ENCODE data around the gene DISP2.

Gene DISP2

DNA sequence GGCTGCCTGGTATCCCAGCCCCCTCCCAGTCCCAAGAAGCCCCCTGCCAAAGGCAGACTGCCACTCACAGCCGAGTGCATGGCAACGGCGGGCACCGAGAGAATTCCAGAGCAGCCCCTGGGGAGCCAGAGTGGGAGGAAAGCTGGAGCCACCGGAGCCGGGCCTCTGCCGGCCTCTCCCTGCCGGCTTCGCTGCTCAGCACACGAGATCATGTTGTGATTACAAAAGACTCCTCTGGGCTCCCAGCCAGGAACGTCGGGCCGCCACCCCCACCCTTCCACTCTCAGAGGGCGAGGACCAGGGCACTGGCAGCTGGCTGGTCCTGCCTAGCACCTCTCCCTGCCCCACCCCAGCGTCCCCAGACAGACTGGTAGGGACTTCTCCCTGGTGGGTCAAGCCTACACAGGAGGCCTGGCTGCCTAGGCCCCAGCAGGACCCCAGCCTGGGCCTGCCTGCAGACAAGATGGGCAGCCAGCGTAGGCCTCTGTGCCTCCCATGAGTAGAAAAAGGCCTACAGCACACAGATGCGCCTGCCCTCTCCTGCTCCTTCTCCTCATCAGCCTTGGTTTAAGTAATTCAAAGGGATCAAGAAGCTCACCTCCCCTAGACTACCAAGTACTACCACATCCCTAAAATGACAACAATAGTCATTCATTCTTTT, 17.1 kb upstream of the DISP2 start, which contains the start of gene CCDC9B:
Gene CCDC9B (minus strand): TSS at position 200 of the 661 bp plus-strand sequence. CDS start 120 bp downstream, at position 80.
- DNase-seq = peak; percentile 17 to 94 (median 82)

GRCh38 chr15:40342416-40343320, 15.4 kb upstream of the DISP2 start:
- peak in 1 of 58 donors; percentile 13 for DNase-seq

DNA sequence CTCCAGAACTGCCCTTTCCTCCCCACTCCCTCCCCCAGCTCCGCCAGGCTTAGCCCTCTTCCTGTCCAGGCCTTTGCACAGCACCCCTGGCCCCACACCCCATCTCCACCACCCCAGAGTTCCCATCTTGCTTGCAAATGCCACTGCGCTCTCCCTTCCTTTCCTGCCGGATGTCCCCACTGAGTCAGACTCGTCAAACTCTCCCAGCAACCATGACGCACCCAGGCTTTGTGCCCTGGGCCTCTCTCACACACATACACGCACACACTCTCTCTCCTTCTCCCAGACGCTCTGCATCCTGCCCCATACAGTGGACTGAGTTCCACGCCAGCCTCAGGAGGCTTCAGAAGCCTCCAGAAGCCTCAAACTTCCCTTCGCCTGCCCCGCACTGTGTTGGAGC, 14.5 kb upstream of the DISP2 start:
- no peak for DNase-seq

DNA sequence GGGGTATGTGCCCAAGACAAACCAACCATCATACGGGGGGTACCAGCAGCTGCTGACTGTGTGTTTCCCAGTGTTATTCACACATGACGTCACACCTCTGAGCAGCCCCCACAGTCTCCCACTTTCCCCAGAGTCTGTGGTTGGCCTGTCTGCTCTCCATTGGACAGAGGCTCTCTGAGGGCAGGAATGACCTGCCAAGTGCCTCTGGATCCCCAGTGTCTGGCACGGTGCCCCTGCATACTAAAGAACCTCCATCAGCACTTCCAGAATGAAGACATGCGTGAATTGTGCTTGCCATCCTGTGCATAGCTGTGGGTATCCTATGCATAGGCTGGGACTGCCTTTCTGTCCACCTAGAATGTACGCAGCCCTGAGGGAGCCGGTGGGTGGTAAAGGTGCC, 13.8 kb upstream of the DISP2 start:
- DNase-seq = no peak

DNA sequence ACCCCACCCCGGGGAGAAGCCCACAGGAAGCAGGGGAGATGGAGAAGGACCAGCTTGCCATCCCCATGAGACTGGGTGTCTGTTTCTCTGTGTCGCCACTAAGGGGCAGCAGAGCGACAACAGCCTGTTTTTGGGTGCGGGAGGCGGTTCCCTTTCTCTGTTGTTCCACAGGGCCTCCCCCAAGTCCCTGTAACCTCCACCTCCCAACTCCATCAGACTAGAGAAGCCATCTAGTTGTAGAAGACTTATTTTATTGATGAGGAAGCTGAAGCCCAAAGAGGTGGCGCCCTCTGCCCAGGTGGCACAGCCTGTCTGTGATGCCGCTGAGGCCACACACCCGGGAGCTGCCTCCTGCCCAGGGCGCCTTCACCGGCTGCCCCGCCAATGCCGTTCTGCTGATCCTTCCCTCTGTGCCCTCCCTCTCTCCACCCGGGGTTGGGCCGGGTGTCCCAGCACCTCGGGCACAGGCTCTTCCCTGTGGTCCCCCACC, 13.3 kb upstream of the DISP2 start:
- peak in 50 of 58 donors; percentile 8 to 76 (median 42) for DNase-seq

GRCh38 chr15:40345225-40345866, 12.7 kb upstream of the DISP2 start:
- no peak for DNase-seq

- DNase-seq = no peak
Observed at GRCh38 chr15:40345867-40346578, 12.0 kb upstream of the DISP2 start.

- no peak for DNase-seq
Observed at GRCh38 chr15:40346579-40347558, 11.2 kb upstream of the DISP2 start.

- DNase-seq = no peak
Observed at GRCh38 chr15:40347559-40348473, 10.2 kb upstream of the DISP2 start.

GRCh38 chr15:40348474-40348870, 9.5 kb upstream of the DISP2 start:
- DNase-seq = no peak

GRCh38 chr15:40349163-40349562, 8.9 kb upstream of the DISP2 start:
- no peak for DNase-seq

DNA sequence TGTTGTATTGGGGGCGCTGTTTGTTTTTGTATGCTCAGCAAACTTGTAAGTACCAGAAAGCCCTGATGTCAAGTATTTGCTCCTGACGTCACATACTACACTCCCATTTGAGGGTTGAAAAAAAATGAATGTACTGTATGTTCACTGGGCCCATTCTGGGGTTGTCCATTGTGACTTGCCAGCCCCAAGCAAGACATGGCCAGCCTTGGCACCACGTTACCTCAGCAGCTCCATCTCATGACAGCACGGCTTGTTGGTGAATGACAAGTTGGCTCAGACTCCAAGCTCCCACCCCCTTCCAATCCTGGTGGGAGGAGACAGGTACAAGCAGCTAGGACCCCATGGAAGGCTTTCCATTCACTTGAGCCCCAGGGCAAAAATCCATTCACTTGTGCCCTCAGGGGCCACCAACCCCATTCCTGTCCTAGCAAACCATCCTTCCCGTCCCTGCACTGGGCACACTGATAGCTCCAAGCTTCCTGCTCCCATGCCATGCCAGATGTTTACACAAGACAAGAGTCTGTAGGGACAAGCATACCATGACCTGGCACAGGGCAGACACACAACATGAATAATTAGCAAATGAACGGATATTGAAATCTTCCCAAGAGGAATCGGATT, 5.6 kb upstream of the DISP2 start:
- DNase-seq = no peak

GRCh38 chr15:40353697-40354096, 4.3 kb upstream of the DISP2 start:
- no peak for DNase-seq

GRCh38 chr15:40354408-40355171, 3.4 kb upstream of the DISP2 start:
- peak in 42 of 58 donors; percentile 7 to 74 (median 46) for DNase-seq

DNA sequence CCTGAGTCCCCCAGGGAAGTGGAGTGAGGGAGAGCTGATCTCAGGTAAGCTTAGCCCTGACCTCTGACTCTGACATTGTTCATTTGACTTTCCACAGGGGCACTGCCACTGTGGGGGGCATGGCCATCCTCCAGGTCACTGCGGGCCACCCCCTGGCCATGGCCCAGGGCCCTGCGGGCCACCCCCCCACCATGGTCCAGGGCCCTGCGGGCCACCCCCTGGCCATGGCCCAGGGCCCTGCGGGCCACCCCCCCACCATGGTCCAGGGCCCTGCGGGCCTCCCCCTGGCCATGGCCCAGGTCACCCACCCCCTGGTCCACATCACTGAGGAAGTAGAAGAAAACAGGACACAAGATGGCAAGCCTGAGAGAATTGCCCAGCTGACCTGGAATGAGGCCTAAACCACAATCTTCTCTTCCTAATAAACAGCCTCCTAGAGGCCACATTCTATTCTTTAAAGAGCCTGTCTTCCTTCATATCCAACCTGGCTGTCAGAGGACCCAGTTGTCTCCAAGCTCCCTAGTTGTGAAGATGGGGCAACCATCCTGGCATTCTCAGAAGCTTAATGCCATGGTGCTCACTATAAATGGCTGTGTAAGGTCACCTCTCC, 1.9 kb upstream of the DISP2 start:
- DNase-seq = no peak

- DNase-seq = no peak
Observed at GRCh38 chr15:40357246-40357645, 773 bp upstream of the DISP2 start.

All from anterior cingulate cortex (tissue), 58 donors.